ENCODE data around the gene MBNL2. TPM values are rescaled to one million over a fixed set of nuclear protein-coding genes. Genes with fewer than 3 reads are reported as not detected.

Gene MBNL2
- total and polyA plus RNA-seq, 4 donors = 26.5 to 79.4 (median 55.7) TPM

DNA sequence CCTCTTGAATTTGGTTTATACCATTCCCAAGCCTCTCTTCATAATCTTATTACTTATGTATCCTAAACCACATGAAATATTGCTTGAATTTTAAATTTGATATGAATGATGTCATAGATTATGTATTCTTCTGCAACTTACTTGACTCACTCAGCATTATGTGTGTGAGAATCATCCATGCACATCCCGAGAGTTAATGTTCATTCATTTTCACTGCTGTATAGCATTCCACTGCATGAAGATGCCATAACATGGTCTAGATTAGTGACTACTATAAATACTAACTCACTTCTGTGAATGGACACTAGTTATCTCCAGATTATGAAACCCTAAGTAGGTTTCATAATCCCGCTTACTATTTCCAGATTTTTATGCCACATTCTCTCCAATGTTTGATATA lies 186.8 kb downstream of the MBNL2 start:
- H3K36me3 ChIP-seq (ENCODE audit: control insufficient read depth in 1 of 2, insufficient read depth in 2 of 2, low read length in 1 of 2) = no peaks in the 10 kb centered on the region
- H3K4me1 ChIP-seq (ENCODE audit: control insufficient read depth in 1 of 2, insufficient read depth in 2 of 2, low read length in 2 of 2) = no peaks in the 10 kb centered on the region
- intact Hi-C loops (cut with DNase I) = no loop called here
- H3K27ac ChIP-seq (ENCODE audit: low read depth in 1 of 2, low read length in 2 of 2) = no peak overlapping the region
- WGBS, 2 donors = 92 to 96% methylated on average over 2 of the region's 2 CpGs
- no peak overlapping the region for H3K4me3 ChIP-seq (ENCODE audit: low read length in 2 of 2)
- no peaks in the 10 kb centered on the region for H3K27me3 ChIP-seq (ENCODE audit: control insufficient read depth in 1 of 2, insufficient read depth in 2 of 2, low read length in 1 of 2)
- DNase-seq = no peak
- ATAC-seq (ENCODE audit: low FRiP score) = no peak
- no peaks in the 10 kb centered on the region for H3K9me3 ChIP-seq (ENCODE audit: control insufficient read depth, low read length)

DNA sequence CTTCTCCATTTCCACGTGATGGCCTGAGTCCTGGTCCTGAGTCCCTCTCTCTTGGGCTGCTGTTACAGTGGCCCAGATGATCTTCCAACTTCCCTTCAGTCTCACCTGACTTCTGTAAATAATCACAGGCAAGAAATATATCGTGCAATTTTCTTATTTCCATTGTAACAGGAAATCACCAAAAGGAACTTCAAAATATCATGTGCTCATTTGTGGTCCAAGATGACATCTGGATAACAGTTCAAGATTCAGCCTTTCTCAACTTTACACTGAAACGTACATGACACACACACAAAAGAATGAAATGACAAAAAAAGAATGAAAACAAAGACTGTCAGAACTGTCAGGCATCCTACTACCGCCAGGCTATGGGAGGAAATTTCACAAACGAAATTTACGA lies 189.9 kb downstream of the MBNL2 start:
- H3K9me3 ChIP-seq (ENCODE audit: control insufficient read depth, low read length) = no peaks in the 10 kb centered on the region
- DNase-seq (no peak), ATAC-seq (ENCODE audit: low FRiP score) (no peak)
- no peak overlapping the region for H3K27ac ChIP-seq (ENCODE audit: low read depth in 1 of 2, low read length in 2 of 2)
- no peaks in the 10 kb centered on the region for H3K36me3 ChIP-seq (ENCODE audit: control insufficient read depth in 1 of 2, insufficient read depth in 2 of 2, low read length in 1 of 2)
- H3K27me3 ChIP-seq (ENCODE audit: control insufficient read depth in 1 of 2, insufficient read depth in 2 of 2, low read length in 1 of 2) = no peaks in the 10 kb centered on the region
- intact Hi-C loops (cut with DNase I) = no loop called here
- 89 to 91% methylated on average over 6 of the region's 6 CpGs for WGBS, 2 donors
- H3K4me1 ChIP-seq (ENCODE audit: control insufficient read depth in 1 of 2, insufficient read depth in 2 of 2, low read length in 2 of 2) = no peaks in the 10 kb centered on the region
- H3K4me3 ChIP-seq (ENCODE audit: low read length in 2 of 2) = no peak overlapping the region

DNA sequence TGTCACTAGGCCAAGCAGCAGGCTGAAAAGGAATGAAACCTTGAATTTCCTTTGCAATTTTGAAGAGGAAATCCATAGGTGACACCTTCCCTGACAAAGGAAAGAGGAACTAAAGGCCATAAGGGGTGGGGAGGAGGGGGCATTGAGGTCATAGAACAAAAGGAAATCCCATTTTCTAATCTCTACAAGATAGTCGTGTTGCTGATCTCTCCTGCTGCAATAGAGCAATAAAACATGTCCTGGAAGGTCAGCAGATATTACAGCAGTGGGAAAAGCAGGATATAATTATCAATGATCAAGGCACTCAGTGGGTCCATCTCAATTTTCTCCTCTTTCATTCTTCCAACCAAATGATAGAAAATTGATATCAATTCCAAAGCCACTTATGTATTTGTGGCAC lies 191.6 kb downstream of the MBNL2 start:
- Histone ChIP-seq H3K36me3 (ENCODE audit: control insufficient read depth in 1 of 2, insufficient read depth in 2 of 2, low read length in 1 of 2) (no peaks in the 10 kb centered on the region), H3K9me3 (ENCODE audit: control insufficient read depth, low read length) (no peaks in the 10 kb centered on the region), H3K4me3 (ENCODE audit: low read length in 2 of 2) (no peak overlapping the region), H3K27me3 (ENCODE audit: control insufficient read depth in 1 of 2, insufficient read depth in 2 of 2, low read length in 1 of 2) (no peaks in the 10 kb centered on the region), H3K4me1 (ENCODE audit: control insufficient read depth in 1 of 2, insufficient read depth in 2 of 2, low read length in 2 of 2) (no peaks in the 10 kb centered on the region), H3K27ac (ENCODE audit: low read depth in 1 of 2, low read length in 2 of 2) (no peak overlapping the region)
- DNase-seq (no peak), ATAC-seq (ENCODE audit: low FRiP score) (no peak)
- intact Hi-C loops (cut with DNase I) = no loop called here
- WGBS, 2 donors = 52 to 59% methylated on average over 1 of the region's 1 CpG

DNA sequence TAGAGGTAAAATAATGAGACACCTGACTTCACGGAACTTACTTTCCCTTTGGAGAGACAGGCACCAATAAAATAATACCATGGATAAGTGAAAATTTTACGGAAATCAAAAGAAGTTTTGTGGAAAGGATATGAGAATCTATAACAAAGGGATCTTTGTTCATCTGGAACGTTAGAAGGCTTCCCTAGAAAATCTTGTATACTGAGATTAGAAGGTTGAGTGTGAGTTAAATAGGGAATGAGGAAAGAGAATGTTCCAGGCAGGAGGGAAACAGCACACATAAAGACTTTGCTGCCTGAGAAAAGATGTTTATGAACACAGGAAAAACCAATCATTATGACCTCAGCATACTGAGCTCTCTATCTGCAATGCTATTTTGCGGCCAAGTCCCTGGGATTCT lies 192.3 kb downstream of the MBNL2 start:
- no peak for DNase-seq
- Histone ChIP-seq H3K9me3 (ENCODE audit: control insufficient read depth, low read length) (no peaks in the 10 kb centered on the region), H3K27ac (ENCODE audit: low read depth in 1 of 2, low read length in 2 of 2) (no peak overlapping the region), H3K36me3 (ENCODE audit: control insufficient read depth in 1 of 2, insufficient read depth in 2 of 2, low read length in 1 of 2) (no peaks in the 10 kb centered on the region), H3K4me3 (ENCODE audit: low read length in 2 of 2) (no peak overlapping the region), H3K4me1 (ENCODE audit: control insufficient read depth in 1 of 2, insufficient read depth in 2 of 2, low read length in 2 of 2) (no peaks in the 10 kb centered on the region), H3K27me3 (ENCODE audit: control insufficient read depth in 1 of 2, insufficient read depth in 2 of 2, low read length in 1 of 2) (no peaks in the 10 kb centered on the region)
- intact Hi-C loops (cut with DNase I) = no loop called here
- ATAC-seq (ENCODE audit: low FRiP score) = no peak
- 72 to 73% methylated on average over 4 of the region's 4 CpGs for WGBS, 2 donors

GRCh38 chr13:97417698-97418097 lies 195.6 kb downstream of the MBNL2 start:
- intact Hi-C loops (cut with DNase I) = no loop called here
- no peaks in the 10 kb centered on the region for H3K27me3 ChIP-seq (ENCODE audit: control insufficient read depth in 1 of 2, insufficient read depth in 2 of 2, low read length in 1 of 2)
- WGBS, 2 donors = 39 to 48% methylated on average over 5 of the region's 5 CpGs
- DNase-seq (no peak), ATAC-seq (ENCODE audit: low FRiP score) (no peak)
- H3K4me1 ChIP-seq (ENCODE audit: control insufficient read depth in 1 of 2, insufficient read depth in 2 of 2, low read length in 2 of 2) = no peaks in the 10 kb centered on the region
- H3K4me3 ChIP-seq (ENCODE audit: low read length in 2 of 2) = no peak overlapping the region
- no peaks in the 10 kb centered on the region for H3K9me3 ChIP-seq (ENCODE audit: control insufficient read depth, low read length)
- H3K36me3 ChIP-seq (ENCODE audit: control insufficient read depth in 1 of 2, insufficient read depth in 2 of 2, low read length in 1 of 2) = no peaks in the 10 kb centered on the region
- no peak overlapping the region for H3K27ac ChIP-seq (ENCODE audit: low read depth in 1 of 2, low read length in 2 of 2)

GRCh38 chr13:97422118-97423054 lies 200.3 kb downstream of the MBNL2 start:
- no peaks in the 10 kb centered on the region for H3K36me3 ChIP-seq (ENCODE audit: control insufficient read depth in 1 of 2, insufficient read depth in 2 of 2, low read length in 1 of 2)
- no peak for ATAC-seq (ENCODE audit: low FRiP score)
- intact Hi-C loops (cut with DNase I) = loop anchor here in 1 of 2 donors (10.0 kb wide), 1 partner anchor 208 kb away; no protein-coding TSS in a partner anchor
- H3K4me1 ChIP-seq (ENCODE audit: control insufficient read depth in 1 of 2, insufficient read depth in 2 of 2, low read length in 2 of 2) = no peaks in the 10 kb centered on the region
- H3K27me3 ChIP-seq (ENCODE audit: control insufficient read depth in 1 of 2, insufficient read depth in 2 of 2, low read length in 1 of 2) = no peaks in the 10 kb centered on the region
- peak overlapping the region in 1 of 2 donors; percentile 57 for H3K27ac ChIP-seq (ENCODE audit: low read depth in 1 of 2, low read length in 2 of 2)
- H3K9me3 ChIP-seq (ENCODE audit: control insufficient read depth, low read length) = no peaks in the 10 kb centered on the region
- WGBS, 2 donors = 11 to 17% methylated on average over 8 of the region's 8 CpGs
- DNase-seq = no peak
- no peak overlapping the region for H3K4me3 ChIP-seq (ENCODE audit: low read length in 2 of 2)

DNA sequence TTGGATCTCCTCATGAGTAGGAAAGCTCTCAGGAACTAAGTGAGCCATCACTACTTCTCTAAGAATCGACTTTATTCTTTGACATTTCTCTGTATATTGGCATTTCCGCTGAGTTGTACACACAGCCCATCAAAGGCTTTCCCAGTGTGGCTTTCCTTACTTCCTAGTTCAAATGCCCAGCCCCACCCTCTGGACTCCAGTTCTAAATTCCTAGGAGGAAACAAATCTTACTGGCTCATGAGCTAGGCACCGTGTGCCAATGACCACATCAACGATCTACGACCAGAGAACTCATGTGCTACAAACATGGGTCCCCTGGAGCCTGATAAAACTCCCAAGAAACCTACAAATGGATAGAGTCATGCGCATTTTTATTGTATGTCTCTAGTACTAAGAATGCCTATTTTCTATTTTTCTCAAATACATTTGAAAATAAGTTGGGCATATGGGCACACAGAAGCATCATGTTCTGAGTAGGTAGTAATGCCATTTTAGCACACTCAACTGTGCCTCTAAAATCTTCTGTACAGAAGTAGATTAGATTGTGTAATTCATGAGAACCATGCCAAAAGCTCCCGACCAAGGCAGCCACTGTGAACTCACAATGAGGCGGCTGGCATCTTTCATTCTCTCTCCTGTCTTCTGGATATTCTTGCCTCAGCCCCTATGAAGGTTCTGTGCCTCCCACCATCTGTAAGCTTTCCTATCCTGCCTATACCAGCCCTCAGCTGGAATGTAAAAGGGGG lies 201.3 kb downstream of the MBNL2 start:
- ATAC-seq (ENCODE audit: low FRiP score) = no peak
- intact Hi-C loops (cut with DNase I) = loop anchor here in 1 of 2 donors (10.0 kb wide), 1 partner anchor 209 kb away; no protein-coding TSS in a partner anchor

GRCh38 chr13:97425590-97425989 lies 203.5 kb downstream of the MBNL2 start:
- Histone ChIP-seq H3K27ac (ENCODE audit: low read depth in 1 of 2, low read length in 2 of 2) (no peak overlapping the region), H3K27me3 (ENCODE audit: control insufficient read depth in 1 of 2, insufficient read depth in 2 of 2, low read length in 1 of 2) (no peaks in the 10 kb centered on the region), H3K4me1 (ENCODE audit: control insufficient read depth in 1 of 2, insufficient read depth in 2 of 2, low read length in 2 of 2) (no peaks in the 10 kb centered on the region), H3K4me3 (ENCODE audit: low read length in 2 of 2) (no peak overlapping the region), H3K36me3 (ENCODE audit: control insufficient read depth in 1 of 2, insufficient read depth in 2 of 2, low read length in 1 of 2) (no peaks in the 10 kb centered on the region), H3K9me3 (ENCODE audit: control insufficient read depth, low read length) (no peaks in the 10 kb centered on the region)
- intact Hi-C loops (cut with DNase I) = loop anchor here in 1 of 2 donors (10.0 kb wide), 1 partner anchor 211 kb away; no protein-coding TSS in a partner anchor
- 83 to 93% methylated on average over 2 of the region's 2 CpGs for WGBS, 2 donors
- DNase-seq = no peak
- no peak for ATAC-seq (ENCODE audit: low FRiP score)

More for the DNA sequence above, 201.3 kb downstream of the MBNL2 start:
- Histone ChIP-seq H3K9me3 (ENCODE audit: control insufficient read depth, low read length) (no peaks in the 10 kb centered on the region), H3K27ac (ENCODE audit: low read depth in 1 of 2, low read length in 2 of 2) (no peak overlapping the region), H3K36me3 (ENCODE audit: control insufficient read depth in 1 of 2, insufficient read depth in 2 of 2, low read length in 1 of 2) (no peaks in the 10 kb centered on the region), H3K27me3 (ENCODE audit: control insufficient read depth in 1 of 2, insufficient read depth in 2 of 2, low read length in 1 of 2) (no peaks in the 10 kb centered on the region), H3K4me1 (ENCODE audit: control insufficient read depth in 1 of 2, insufficient read depth in 2 of 2, low read length in 2 of 2) (no peaks in the 10 kb centered on the region), H3K4me3 (ENCODE audit: low read length in 2 of 2) (no peak overlapping the region)
- DNase-seq = no peak
- 54 to 55% methylated on average over 8 of the region's 8 CpGs for WGBS, 2 donors

Measured in aorta (tissue), 5 donors.